Thyroid gland (tissue), 4 donors: ENCODE data around the gene RAB37. TPM values are rescaled to one million over a fixed set of nuclear protein-coding genes. Genes with fewer than 3 reads are reported as not detected.

ENCODE experiments used
- DNase-seq, 2 donors: peaks; one replicate each; pipeline ENCODE4 v3.0.0-alpha.2; 2019
- H3K27ac ChIP-seq, 3 donors: fragments of 200-600 bp; sonication (generic); 1 replicate in 2 of 3; 2 replicates in 1 of 3; pipeline ENCODE4 v1.5.1; 2016 to 2019; ENCODE audit warnings: mild to moderate bottlenecking in 1 of 3, moderate library complexity in 1 of 3
- H3K27me3 ChIP-seq: fragments of 200-600 bp; sonication (generic); one replicate; pipeline ENCODE4 v1.5.1; 2019
- H3K36me3 ChIP-seq, 2 donors: fragments of 200-600 bp; sonication (generic); one replicate each; pipeline ENCODE4 v1.5.1; 2016 to 2019
- H3K4me1 ChIP-seq, 2 donors: fragments of 200-600 bp; sonication (generic); one replicate each; pipeline ENCODE4 v1.5.1; 2017 to 2019
- H3K4me3 ChIP-seq, 3 donors: fragments of 200-600 bp; sonication (generic); replicated peaks in 1 of 3; 1 replicate in 2 of 3; 2 replicates in 1 of 3; pipeline ENCODE4 v1.5.1; 2016; ENCODE audit warnings: mild to moderate bottlenecking in 1 of 3
- H3K9me3 ChIP-seq: fragments of 200-600 bp; sonication (generic); one replicate; pipeline ENCODE4 v1.5.1; 2017
- POLR2A ChIP-seq, 2 donors: fragments of 450-650 bp; IDR thresholded peaks; one replicate each; pipeline ENCODE4 v1.6.1; 2017; ENCODE audit warnings: antibody characterized with exemption in 2 of 2, mild to moderate bottlenecking in 2 of 2, moderate library complexity in 1 of 2
- WGBS, 2 donors: methylation state at CpG; one replicate each; pipeline ENCODE4 v1.1.5; 2017; 5-methylcytosine and 5-hydroxymethylcytosine counted together
- intact Hi-C: fragments of 100-400 bp; cut with DNase I; formaldehyde crosslinking; loops from one replicate; pipeline ENCODE4 v1.15.1; 2023
- total RNA-seq, 4 donors: library from RNA; depleted of rRNA; stranded (reverse); fragments of >200 nt; gene quantifications; one replicate each; pipeline ENCODE4 v1.2.3, GENCODE V29; 2016
- TF ChIP-seq, protein P1 (sequence below), 6 experiments: fragments of 200-600 bp in 3 of 6; fragments of 450-650 bp in 3 of 6; sonication (generic) in 3 of 6; IDR thresholded peaks; one replicate each; pipeline ENCODE4 v1.5.1; 2016 to 2019; ENCODE audit warnings: antibody characterized with exemption in 6 of 6, mild to moderate bottlenecking in 2 of 6, inconsistent platforms in 1 of 6, moderate library complexity in 1 of 6

Gene RAB37
- total RNA-seq, 4 donors from 2014 or later: 0.33 to 1.8 (median 0.39) TPM

DNA sequence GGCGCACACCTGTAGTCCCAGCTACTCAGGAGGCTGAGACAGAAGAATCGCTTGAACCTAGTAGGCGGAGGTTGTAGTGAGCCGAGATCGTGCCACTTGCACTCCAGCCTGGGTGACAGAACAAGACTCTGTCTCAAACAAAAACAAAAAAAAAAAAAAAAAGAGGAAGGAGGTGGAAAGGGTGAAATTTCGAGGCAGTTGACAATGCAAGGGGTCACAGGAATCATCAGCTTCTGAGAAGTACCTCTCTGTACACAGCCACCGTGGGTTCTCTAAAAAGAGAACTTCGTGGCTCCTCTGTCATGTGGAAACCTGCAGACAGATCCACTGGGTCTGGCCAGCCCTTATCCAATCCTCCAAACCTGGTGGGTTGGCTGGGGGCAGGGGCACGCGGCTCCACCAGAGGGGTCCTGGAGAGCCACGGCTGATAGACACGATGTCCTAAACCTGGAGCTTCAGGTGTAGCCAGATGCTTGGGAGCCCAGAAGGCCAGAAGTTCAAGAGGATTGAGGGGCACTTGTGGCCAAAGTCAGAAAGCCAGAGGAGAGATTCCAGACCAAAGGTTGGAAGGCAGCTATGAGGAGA lies 23.8 kb upstream of the RAB37 start:
- WGBS, 2 donors: 79 to 84% methylated on average over 12 of the region's 12 CpGs
- intact Hi-C loops: no loop called here
- H3K27me3 ChIP-seq: no peaks in the 10 kb centered on the region

DNA sequence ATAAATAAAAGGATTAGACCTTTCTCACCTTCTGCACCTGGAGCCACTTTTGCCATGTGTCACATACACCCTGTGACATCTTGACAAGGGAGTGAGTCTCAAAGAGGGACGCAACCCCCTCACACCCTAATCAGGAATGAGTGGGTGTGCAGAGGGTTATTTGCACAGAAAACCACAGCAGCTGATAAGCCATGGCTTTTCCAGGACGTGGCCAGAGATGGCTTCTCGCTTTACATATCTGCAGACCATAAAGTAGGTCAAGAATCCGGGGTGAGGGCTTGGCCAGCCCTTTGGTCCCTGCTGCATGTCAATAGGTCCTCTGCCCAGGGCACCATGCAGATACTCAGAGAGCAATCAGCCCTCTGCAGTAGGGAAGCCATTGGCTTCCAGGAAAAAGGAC lies 21.9 kb upstream of the RAB37 start:
- intact Hi-C loops: no loop called here
- no peaks in the 10 kb centered on the region for H3K9me3 ChIP-seq
- H3K4me3 ChIP-seq: no peak overlapping the region
- no peaks in the 10 kb centered on the region for H3K4me1 ChIP-seq
- no peaks in the 10 kb centered on the region for H3K27me3 ChIP-seq
- H3K36me3 ChIP-seq: no peaks in the 10 kb centered on the region
- TF ChIP-seq POLR2A (IDR thresholded peaks at IDR 0.05): no peak
- TF ChIP-seq, protein P1, sequence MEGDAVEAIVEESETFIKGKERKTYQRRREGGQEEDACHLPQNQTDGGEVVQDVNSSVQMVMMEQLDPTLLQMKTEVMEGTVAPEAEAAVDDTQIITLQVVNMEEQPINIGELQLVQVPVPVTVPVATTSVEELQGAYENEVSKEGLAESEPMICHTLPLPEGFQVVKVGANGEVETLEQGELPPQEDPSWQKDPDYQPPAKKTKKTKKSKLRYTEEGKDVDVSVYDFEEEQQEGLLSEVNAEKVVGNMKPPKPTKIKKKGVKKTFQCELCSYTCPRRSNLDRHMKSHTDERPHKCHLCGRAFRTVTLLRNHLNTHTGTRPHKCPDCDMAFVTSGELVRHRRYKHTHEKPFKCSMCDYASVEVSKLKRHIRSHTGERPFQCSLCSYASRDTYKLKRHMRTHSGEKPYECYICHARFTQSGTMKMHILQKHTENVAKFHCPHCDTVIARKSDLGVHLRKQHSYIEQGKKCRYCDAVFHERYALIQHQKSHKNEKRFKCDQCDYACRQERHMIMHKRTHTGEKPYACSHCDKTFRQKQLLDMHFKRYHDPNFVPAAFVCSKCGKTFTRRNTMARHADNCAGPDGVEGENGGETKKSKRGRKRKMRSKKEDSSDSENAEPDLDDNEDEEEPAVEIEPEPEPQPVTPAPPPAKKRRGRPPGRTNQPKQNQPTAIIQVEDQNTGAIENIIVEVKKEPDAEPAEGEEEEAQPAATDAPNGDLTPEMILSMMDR (IDR thresholded peaks at IDR 0.05): no peak
- no peak overlapping the region for H3K27ac ChIP-seq
- 62 to 80% methylated on average over 4 of the region's 4 CpGs for WGBS, 2 donors
- DNase-seq: no peak

More for the DNA sequence above, 23.8 kb upstream of the RAB37 start:
- Histone ChIP-seq H3K27ac (no peak overlapping the region), H3K9me3 (no peaks in the 10 kb centered on the region), H3K36me3 (no peaks in the 10 kb centered on the region), H3K4me1 (no peaks in the 10 kb centered on the region), H3K4me3 (no peak overlapping the region)
- DNase-seq: no peak
- TF ChIP-seq, protein P1 (IDR thresholded peaks at IDR 0.05): no peak
- no peak for TF ChIP-seq POLR2A (IDR thresholded peaks at IDR 0.05)

DNA sequence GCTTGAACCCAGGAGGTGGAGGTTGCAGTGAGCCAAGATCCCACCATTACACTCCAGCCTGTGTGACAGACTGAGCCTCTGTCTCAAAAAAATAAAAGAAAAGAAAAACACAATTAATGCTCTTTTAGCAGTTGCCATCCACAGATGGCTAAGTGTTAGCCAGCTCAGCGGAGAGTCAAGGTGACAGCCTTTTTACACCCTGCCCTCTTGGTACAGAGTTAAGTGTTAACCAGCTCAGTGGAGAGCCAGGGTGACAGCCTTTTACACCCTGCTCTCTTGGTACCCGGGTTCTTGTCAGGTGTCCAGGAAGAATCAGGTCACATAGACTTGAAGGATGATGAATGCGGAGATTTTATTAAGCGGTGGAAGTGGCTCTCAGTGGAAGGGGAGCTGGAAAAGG lies 16.6 kb upstream of the RAB37 start:
- Histone ChIP-seq H3K9me3 (no peaks in the 10 kb centered on the region), H3K4me3 (no peak overlapping the region), H3K36me3 (no peaks in the 10 kb centered on the region), H3K27ac (no peak overlapping the region), H3K4me1 (no peaks in the 10 kb centered on the region), H3K27me3 (no peaks in the 10 kb centered on the region)
- intact Hi-C loops: no loop called here
- DNase-seq: no peak
- TF ChIP-seq POLR2A (IDR thresholded peaks at IDR 0.05): no peak
- TF ChIP-seq, protein P1 (IDR thresholded peaks at IDR 0.05): no peak
- 87 to 95% methylated on average over 4 of the region's 4 CpGs for WGBS, 2 donors

DNA sequence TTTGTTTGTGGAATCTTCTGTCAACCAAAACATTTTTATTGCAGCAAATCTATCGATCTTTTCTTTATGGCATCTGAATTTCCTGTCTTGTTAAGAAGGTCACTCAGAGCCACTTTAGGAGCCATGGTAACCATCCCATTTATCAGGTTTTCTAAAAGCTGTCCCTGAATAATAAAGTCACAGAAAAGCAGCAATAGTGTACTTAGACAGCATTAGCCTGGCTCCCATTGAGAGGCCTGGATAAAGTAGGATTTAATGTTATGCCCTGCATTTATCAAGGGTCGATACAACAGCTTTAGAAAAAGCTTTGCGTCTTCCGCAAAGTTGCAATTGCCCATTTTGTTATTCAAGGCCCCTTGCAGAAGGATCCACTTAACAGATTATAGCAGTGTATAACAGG lies 14.3 kb upstream of the RAB37 start:
- H3K27ac ChIP-seq: no peak overlapping the region
- no peaks in the 10 kb centered on the region for H3K9me3 ChIP-seq
- TF ChIP-seq POLR2A (IDR thresholded peaks at IDR 0.05): no peak
- TF ChIP-seq, protein P1 (IDR thresholded peaks at IDR 0.05): no peak
- peaks cover 7 to 9% of the 10 kb centered on the region in 2 donors for H3K4me1 ChIP-seq
- no peak for DNase-seq
- H3K36me3 ChIP-seq: no peaks in the 10 kb centered on the region
- WGBS, 2 donors: 87 to 93% methylated on average over 4 of the region's 4 CpGs
- no peaks in the 10 kb centered on the region for H3K27me3 ChIP-seq
- H3K4me3 ChIP-seq: no peak overlapping the region
- intact Hi-C loops: no loop called here

DNA sequence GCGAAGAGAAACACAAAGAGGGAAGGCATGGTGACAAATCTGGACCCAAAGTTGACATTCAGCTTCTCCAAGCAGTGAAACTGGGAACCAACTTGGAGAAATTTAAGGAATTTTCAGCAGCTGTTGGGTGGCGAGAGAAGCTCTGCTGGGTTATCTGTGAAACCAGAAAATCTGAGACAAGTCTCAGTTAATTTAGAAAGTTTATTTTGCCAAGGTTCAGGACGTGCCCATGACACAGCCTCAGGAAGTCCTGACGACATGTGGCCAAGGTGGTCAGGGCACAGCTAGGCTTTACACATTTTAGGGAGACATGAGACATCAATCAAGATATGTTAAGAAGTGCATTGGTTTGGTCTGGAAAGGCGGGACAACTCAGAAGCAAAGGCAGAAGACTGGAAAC lies 13.2 kb upstream of the RAB37 start:
- DNase-seq: no peak
- Histone ChIP-seq H3K36me3 (no peaks in the 10 kb centered on the region), H3K27me3 (no peaks in the 10 kb centered on the region), H3K9me3 (no peaks in the 10 kb centered on the region), H3K4me3 (no peak overlapping the region), H3K27ac (no peak overlapping the region), H3K4me1 (peaks cover 7 to 9% of the 10 kb centered on the region in 2 donors)
- no peak for TF ChIP-seq POLR2A (IDR thresholded peaks at IDR 0.05)
- TF ChIP-seq, protein P1 (IDR thresholded peaks at IDR 0.05): no peak
- WGBS, 2 donors: 77 to 85% methylated on average over 5 of the region's 5 CpGs
- intact Hi-C loops: no loop called here
